ENCODE results near the gene BASP1.

DNA sequence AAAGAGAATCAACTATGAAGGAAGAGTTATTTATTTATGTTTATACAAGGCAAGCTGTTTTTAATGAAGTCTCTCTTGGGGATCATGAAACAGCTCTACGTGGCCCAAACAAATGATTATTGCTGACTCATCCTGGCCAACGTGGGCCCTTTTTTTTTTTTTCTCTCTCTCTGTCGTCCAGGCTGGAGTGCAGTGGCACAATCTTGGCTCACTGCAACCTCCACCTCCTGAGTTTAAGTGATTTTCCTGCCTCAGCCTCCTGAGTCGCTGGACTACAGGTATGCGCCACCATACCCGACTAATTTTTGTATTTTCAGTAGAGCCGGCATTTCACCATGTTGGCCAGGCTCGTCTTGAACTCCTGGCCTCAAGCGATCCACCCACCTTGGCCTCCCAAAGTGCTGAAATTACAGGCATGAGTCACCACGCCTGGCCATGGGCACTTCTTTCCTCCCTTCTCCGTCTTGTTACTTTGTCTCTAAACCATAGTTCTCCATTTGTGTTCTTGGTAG is 98.3 kb downstream of the BASP1 start:
- TF ChIP-seq ZNF274 (IDR thresholded peaks at IDR 0.05; ENCODE audit: insufficient read depth, insufficient read length) (no peak), TARDBP (IDR thresholded peaks at IDR 0.05; ENCODE audit: borderline replicate concordance) (no peak), USF1 (IDR thresholded peaks at IDR 0.05; ENCODE audit: borderline replicate concordance, extremely low read length, insufficient read depth, low read depth, low read length) (no peak), CBFB (IDR thresholded peaks at IDR 0.05; ENCODE audit: low read depth) (no peak), ZSCAN29 (IDR thresholded peaks at IDR 0.05) (no peak), TAF1 (IDR thresholded peaks at IDR 0.05; ENCODE audit: borderline replicate concordance, low read depth, low read length) (no peak), POLR2AphosphoS5 (IDR thresholded peaks at IDR 0.05; ENCODE audit: low read length) (no peak), RCOR1 (conservative IDR thresholded peaks at IDR 0.05; ENCODE audit: low read depth, low read length) (no peak), KDM1A (IDR thresholded peaks at IDR 0.05; ENCODE audit: borderline replicate concordance) (no peak), ZZZ3 (IDR thresholded peaks at IDR 0.05; ENCODE audit: control insufficient read depth, insufficient read length, low read depth) (no peak), CTCF (IDR thresholded peaks at IDR 0.05 in 2 of 3, conservative IDR thresholded peaks at IDR 0.05 in 1 of 3; ENCODE audit: control insufficient read depth in 2 of 3, extremely low read depth in 1 of 3, insufficient read depth in 1 of 3, low read depth in 3 of 3, low read length in 3 of 3) (no peak), MAX (IDR thresholded peaks at IDR 0.05; ENCODE audit: low read depth, low read length) (no peak)
